Karpas-422 (cell line): ENCODE data around the gene AHCTF1. TPM values are rescaled to one million over a fixed set of nuclear protein-coding genes. Genes with fewer than 3 reads are reported as not detected.
A peak's percentile ranks its signal among the peaks of the same experiment; 100 is the strongest.

Experiments
- DNase-seq: peaks from one replicate; pipeline ENCODE4 v3.0.0-alpha.2; 2015
- H2AFZ ChIP-seq: fragments of 200-600 bp; sonication (generic); 2 replicates; pipeline ENCODE4 v1.6.1; 2014; ENCODE audit warnings: antibody characterized with exemption, low read length, mixed read lengths
- H3K27ac ChIP-seq: fragments of 200-600 bp; sonication (generic); 2 replicates; pipeline ENCODE4 v1.5.1; 2014; ENCODE audit warnings: mild to moderate bottlenecking, low read length, moderate library complexity
- H3K27me3 ChIP-seq: fragments of 200-600 bp; sonication (generic); 2 replicates; pipeline ENCODE4 v1.6.1; 2014; ENCODE audit warnings: low read length, mixed read lengths
- H3K36me3 ChIP-seq: fragments of 200-600 bp; sonication (generic); 2 replicates; pipeline ENCODE4 v1.6.1; 2014; ENCODE audit warnings: low read length, mixed read lengths; ENCODE audit not compliant: insufficient read depth
- H3K4me1 ChIP-seq: fragments of 200-600 bp; sonication (generic); 2 replicates; pipeline ENCODE4 v1.6.1; 2014; ENCODE audit warnings: mild to moderate bottlenecking, low read length, mixed read lengths
- H3K4me2 ChIP-seq: fragments of 200-600 bp; sonication (generic); 2 replicates; pipeline ENCODE4 v1.6.1; 2014; ENCODE audit warnings: low read length, low read depth, mild to moderate bottlenecking; ENCODE audit not compliant: poor library complexity, severe bottlenecking
- H3K4me3 ChIP-seq: fragments of 200-600 bp; sonication (generic); 2 replicates; pipeline ENCODE4 v1.5.1; 2014; ENCODE audit warnings: mild to moderate bottlenecking, antibody characterized with exemption, low read length, mixed read lengths
- H3K79me2 ChIP-seq: fragments of 200-600 bp; sonication (generic); 2 replicates; pipeline ENCODE4 v1.6.1; 2014; ENCODE audit warnings: mild to moderate bottlenecking, low read length, mixed read lengths
- H3K9ac ChIP-seq: fragments of 200-600 bp; sonication (generic); 2 replicates; pipeline ENCODE4 v1.6.0; 2014; ENCODE audit warnings: low read length
- H3K9me2 ChIP-seq: fragments of 200-600 bp; sonication (generic), shearing (Covaris generic); replicated peaks from 2 replicates; pipeline ENCODE4 v1.6.0; 2014; ENCODE audit warnings: mild to moderate bottlenecking, low read length, moderate library complexity; ENCODE audit not compliant: insufficient read depth
- H3K9me3 ChIP-seq: fragments of 300-700, 200-600 bp; sonication (generic); 2 replicates; pipeline ENCODE4 v1.6.1; 2014; ENCODE audit warnings: low read length, mixed read lengths
- H4K20me1 ChIP-seq: fragments of 200-600 bp; sonication (generic); 2 replicates; pipeline ENCODE4 v1.6.1; 2014; ENCODE audit warnings: mild to moderate bottlenecking, antibody characterized with exemption, low read length, low read depth; ENCODE audit not compliant: insufficient read depth
- total RNA-seq: library from RNA; depleted of rRNA; stranded (reverse); fragments of >200 nt; shearing (Covaris generic); gene quantifications from 2 replicates; pipeline ENCODE4 v1.2.3, GENCODE V29; 2014; ENCODE audit warnings: low replicate concordance

Gene AHCTF1
- total RNA-seq, 1 experiment from 2014 or later: 44.2 TPM

DNA sequence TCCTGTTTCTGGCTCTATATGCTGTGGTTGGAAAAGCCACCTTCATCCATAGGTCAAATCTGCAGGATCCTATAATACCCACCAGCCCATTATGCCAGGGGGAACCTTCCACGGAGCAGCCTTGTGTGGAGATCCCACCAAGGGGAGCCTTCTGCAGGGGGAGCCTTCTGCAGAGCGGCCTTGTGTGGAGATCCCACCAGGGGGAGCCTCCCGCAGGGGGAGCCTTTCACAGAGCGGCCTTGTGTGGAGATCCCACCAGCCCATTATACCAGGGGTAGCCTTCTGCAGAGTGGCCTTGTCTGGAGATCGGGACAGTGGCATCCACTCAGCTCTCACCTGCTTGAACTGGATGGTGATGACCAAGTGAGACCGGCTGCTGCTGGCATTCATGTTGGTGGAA, 122.3 kb downstream of the AHCTF1 start:
- H4K20me1 ChIP-seq: no peaks in the 10 kb centered on the region
- no peak overlapping the region for H3K4me2 ChIP-seq
- no peak overlapping the region for H3K27ac ChIP-seq
- no peak overlapping the region for H2AFZ ChIP-seq
- H3K9ac ChIP-seq: no peak overlapping the region
- no peaks in the 10 kb centered on the region for H3K27me3 ChIP-seq
- no peaks in the 10 kb centered on the region for H3K36me3 ChIP-seq
- H3K9me3 ChIP-seq: no peaks in the 10 kb centered on the region
- H3K4me3 ChIP-seq: no peak overlapping the region
- H3K79me2 ChIP-seq: no peaks in the 10 kb centered on the region
- peak; percentile 74 for DNase-seq
- H3K9me2 ChIP-seq: no peaks in the 10 kb centered on the region
- H3K4me1 ChIP-seq: no peaks in the 10 kb centered on the region

DNA sequence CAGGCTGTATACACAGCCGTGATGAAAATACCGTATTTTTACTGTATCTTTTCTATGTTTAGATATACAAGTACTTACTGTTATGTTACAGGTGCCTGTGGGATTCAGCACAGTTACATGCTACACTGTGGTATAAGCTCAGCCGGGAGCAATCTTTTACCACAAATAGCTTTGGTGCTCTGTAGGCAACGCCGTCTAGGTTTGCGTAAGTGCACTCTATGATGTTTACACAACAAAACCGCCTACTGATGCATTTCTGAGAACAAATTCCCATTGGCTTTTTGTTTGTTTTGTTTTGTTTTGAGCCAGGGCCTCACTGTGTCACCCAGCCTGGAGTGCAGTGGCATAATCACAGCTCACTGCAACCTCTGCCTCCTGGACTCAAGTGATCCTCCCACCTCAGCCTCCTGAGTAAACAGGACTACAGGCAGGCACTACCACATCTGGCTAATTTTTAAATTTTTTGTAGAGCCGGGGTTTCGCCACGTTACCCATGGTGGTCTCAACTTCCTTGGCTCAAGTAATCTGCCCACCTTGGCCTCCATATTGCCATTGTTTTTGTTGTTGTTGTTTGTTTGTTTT, 126.5 kb downstream of the AHCTF1 start:
- no peak for DNase-seq

DNA sequence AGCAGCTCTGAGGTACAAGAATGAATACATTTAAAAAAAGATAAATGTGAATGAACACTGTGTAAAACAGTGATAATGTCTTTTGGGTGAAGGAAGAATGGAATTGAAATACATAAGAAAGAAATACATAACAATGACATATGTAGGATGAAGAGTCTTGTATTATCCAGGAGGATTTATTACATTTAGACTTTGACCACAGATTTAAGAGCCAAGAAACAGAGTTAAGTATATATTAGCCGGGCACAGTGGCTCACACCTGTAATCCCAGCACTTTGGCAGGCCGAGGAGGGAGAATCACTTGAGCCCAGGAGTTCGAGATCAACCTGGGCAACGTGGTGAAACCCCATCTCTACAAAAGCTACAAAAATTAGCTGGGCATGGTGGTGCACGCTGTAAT, 127.9 kb downstream of the AHCTF1 start:
- Histone ChIP-seq H3K4me1 (no peaks in the 10 kb centered on the region), H3K27me3 (no peaks in the 10 kb centered on the region), H3K4me3 (no peak overlapping the region), H4K20me1 (no peaks in the 10 kb centered on the region), H3K9ac (no peak overlapping the region), H3K9me2 (no peaks in the 10 kb centered on the region), H3K36me3 (no peaks in the 10 kb centered on the region), H3K9me3 (no peaks in the 10 kb centered on the region), H3K4me2 (no peak overlapping the region), H3K79me2 (no peaks in the 10 kb centered on the region), H2AFZ (no peak overlapping the region), H3K27ac (no peak overlapping the region)
- DNase-seq: no peak

More for the DNA sequence above, 126.5 kb downstream of the AHCTF1 start:
- Histone ChIP-seq H3K4me2 (no peak overlapping the region), H4K20me1 (no peaks in the 10 kb centered on the region), H3K9me2 (no peaks in the 10 kb centered on the region), H3K27ac (no peak overlapping the region), H2AFZ (no peak overlapping the region), H3K79me2 (no peaks in the 10 kb centered on the region), H3K27me3 (no peaks in the 10 kb centered on the region), H3K36me3 (no peaks in the 10 kb centered on the region), H3K4me3 (no peak overlapping the region), H3K4me1 (no peaks in the 10 kb centered on the region), H3K9ac (no peak overlapping the region), H3K9me3 (no peaks in the 10 kb centered on the region)

DNA sequence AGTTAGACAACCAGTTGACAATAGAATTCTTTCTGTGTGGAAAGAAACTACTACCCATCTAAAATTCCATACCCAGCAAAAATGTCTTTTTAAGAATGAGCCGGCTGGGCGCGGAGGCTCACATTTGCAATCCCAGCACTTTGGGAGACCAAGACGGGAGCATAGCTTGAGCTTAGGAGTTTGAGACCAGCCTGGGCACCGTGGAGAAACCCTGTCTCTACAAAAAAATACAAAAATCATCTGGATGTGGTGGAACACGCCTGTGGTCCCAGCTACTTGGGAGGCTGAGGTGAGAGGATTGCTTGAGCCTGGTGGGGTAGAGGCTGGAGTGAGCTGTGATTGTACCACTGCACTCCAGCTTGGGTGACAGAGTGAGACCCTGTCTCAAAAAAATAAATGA, 128.4 kb downstream of the AHCTF1 start:
- Histone ChIP-seq H3K4me1 (no peaks in the 10 kb centered on the region), H3K4me3 (no peak overlapping the region), H3K4me2 (no peak overlapping the region), H2AFZ (no peak overlapping the region), H3K9me2 (no peaks in the 10 kb centered on the region), H4K20me1 (no peaks in the 10 kb centered on the region), H3K27me3 (no peaks in the 10 kb centered on the region), H3K79me2 (no peaks in the 10 kb centered on the region), H3K9me3 (no peaks in the 10 kb centered on the region), H3K36me3 (no peaks in the 10 kb centered on the region), H3K27ac (no peak overlapping the region), H3K9ac (no peak overlapping the region)
- no peak for DNase-seq

DNA sequence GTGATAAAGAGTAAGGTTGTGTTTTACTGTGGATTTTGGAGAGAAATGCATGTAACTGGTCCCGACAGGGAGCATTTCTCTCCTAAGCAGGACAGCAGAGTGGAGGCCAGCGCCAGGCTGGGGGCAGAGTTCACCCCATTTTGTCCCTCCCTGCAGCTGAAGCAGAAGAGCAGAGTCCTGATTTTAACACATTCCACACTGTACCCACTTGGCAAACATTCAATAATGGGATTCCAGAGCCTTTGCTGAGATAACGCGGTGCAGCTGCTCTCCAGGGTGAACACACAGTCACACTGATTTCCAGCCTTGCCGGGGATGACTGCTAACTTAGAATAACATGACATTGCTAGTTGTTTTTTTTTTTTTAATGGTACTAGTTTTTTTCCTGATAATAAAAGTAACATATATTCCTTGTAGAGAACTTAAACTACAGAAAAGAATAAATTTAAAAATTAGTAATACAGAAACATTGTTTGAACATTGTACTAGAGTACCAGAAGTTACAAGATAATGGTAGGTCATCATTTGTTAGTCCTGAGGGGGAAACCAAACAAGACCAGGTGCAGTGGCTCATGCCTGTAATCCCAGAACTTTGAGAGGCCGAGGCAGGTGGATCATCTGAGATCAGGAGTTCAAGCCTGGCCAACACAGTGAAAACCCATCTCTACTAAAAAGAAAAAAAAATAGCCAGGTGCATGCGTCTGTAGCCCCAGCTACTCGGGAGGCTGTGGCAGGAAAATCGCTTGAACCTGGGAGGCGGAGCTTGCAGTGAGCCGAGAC, 130.3 kb downstream of the AHCTF1 start:
- Histone ChIP-seq H3K27ac (no peak overlapping the region), H3K36me3 (no peaks in the 10 kb centered on the region), H3K79me2 (no peaks in the 10 kb centered on the region), H4K20me1 (no peaks in the 10 kb centered on the region), H2AFZ (no peak overlapping the region), H3K9me3 (no peaks in the 10 kb centered on the region), H3K27me3 (no peaks in the 10 kb centered on the region), H3K9ac (no peak overlapping the region), H3K4me2 (no peak overlapping the region), H3K4me3 (no peak overlapping the region), H3K9me2 (no peaks in the 10 kb centered on the region), H3K4me1 (no peaks in the 10 kb centered on the region)
- no peak for DNase-seq

DNA sequence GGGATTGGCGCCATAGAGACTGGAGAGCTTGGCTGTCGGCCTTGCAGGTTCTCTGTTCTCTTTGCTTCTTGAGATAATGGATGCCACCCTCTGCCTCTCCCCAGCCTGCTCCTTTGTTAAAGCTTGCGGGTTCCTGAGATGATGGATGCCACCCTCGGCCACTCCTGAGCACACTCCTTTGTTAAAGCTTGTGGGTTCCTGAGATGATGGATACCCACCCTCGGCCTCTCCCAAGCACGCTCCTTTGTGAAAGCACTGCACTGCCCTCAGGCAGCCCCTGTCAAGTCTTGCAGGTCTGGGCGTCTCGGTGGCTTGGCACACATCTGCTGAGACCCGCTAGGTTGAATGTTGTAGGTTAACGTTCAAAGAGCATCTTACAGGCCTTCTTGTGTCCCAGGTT, 131.0 kb downstream of the AHCTF1 start:
- no peaks in the 10 kb centered on the region for H3K27me3 ChIP-seq
- H3K36me3 ChIP-seq: no peaks in the 10 kb centered on the region
- H3K4me2 ChIP-seq: no peak overlapping the region
- no peak overlapping the region for H3K4me3 ChIP-seq
- no peaks in the 10 kb centered on the region for H3K79me2 ChIP-seq
- no peaks in the 10 kb centered on the region for H3K9me2 ChIP-seq
- no peaks in the 10 kb centered on the region for H4K20me1 ChIP-seq
- no peak overlapping the region for H3K9ac ChIP-seq
- no peaks in the 10 kb centered on the region for H3K9me3 ChIP-seq
- no peak for DNase-seq
- no peaks in the 10 kb centered on the region for H3K4me1 ChIP-seq
- H2AFZ ChIP-seq: no peak overlapping the region
- H3K27ac ChIP-seq: no peak overlapping the region

DNA sequence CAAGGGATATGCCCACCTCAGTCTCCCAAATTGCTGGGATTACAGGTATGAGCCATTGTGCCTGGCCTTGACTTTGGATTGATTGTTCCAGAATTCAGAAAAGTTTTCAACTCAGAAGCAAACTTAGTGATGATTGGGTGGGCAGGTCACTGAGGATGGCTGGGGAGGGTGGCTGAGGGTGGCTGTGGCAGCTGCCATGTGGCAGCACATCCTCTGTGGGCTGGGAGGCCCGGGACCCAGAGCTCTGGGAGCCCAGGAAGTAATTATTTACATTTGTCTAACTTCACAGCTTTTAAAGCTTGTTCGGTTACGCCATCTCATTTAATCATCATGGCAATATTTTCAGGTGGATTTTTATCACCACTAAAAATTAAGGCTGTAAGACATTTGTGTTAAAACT, 131.4 kb downstream of the AHCTF1 start:
- H3K36me3 ChIP-seq: no peaks in the 10 kb centered on the region
- H3K4me1 ChIP-seq: no peaks in the 10 kb centered on the region
- no peak overlapping the region for H3K9ac ChIP-seq
- no peaks in the 10 kb centered on the region for H3K79me2 ChIP-seq
- H3K9me3 ChIP-seq: no peaks in the 10 kb centered on the region
- H2AFZ ChIP-seq: no peak overlapping the region
- no peak overlapping the region for H3K4me2 ChIP-seq
- H3K4me3 ChIP-seq: no peak overlapping the region
- DNase-seq: no peak
- H3K27ac ChIP-seq: no peak overlapping the region
- H3K9me2 ChIP-seq: no peaks in the 10 kb centered on the region
- H4K20me1 ChIP-seq: no peaks in the 10 kb centered on the region
- no peaks in the 10 kb centered on the region for H3K27me3 ChIP-seq

DNA sequence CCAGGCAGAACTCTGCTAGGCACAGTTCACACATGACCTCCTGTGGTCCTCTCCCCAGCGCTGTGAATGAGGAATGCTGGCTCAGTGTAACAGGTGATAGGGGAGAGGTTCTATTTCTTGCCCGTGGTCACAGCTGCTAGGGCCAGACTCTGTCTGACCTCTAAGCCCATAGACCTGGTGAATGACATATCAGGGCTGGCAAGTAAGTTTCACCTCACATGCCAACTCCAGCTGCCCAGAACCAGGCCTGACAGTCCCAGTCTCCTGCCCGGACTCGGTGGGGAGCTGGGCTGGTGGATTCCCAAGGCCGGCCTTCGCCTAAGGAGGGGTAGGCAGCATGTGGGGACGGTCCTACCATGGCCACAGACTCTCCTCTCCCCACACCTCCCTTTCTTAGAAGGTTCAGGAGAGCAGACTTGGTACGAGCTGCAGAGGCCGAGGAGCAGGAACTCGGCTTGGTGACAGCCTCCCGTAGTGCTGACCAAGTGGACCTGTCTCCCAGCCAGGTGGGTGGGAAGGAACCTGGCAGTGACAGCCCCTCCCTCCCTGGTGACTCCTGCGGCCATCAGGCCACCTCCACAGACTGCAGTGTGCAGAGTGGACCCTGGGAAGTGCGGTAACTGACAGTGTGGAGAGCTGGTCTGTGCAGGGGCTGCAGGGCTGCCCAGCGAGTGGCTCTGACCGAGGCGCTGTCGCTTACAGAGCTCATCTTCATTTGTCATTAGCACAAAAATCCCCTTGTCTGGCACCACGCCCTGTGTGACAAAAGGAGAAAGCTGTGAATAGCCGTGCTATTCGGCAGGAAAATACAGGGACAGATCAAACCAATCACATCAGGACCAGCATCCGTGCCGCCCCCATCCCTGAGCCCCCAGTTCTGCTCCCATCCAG, 132.9 kb downstream of the AHCTF1 start:
- Histone ChIP-seq H3K27me3 (no peaks in the 10 kb centered on the region), H3K9me3 (no peaks in the 10 kb centered on the region), H3K9me2 (no peaks in the 10 kb centered on the region), H2AFZ (no peak overlapping the region), H3K4me1 (no peaks in the 10 kb centered on the region), H3K4me3 (no peak overlapping the region), H3K4me2 (no peak overlapping the region), H3K79me2 (no peaks in the 10 kb centered on the region), H3K27ac (no peak overlapping the region), H3K36me3 (no peaks in the 10 kb centered on the region), H4K20me1 (no peaks in the 10 kb centered on the region), H3K9ac (no peak overlapping the region)
- no peak for DNase-seq
